ENCODE data around the gene SORCS2.

Gene SORCS2

GRCh38 chr4:7217474-7218321 is 25.4 kb downstream of the SORCS2 start:
- peak in 1 of 2 donors; percentile 26 for DNase-seq (ENCODE audit: low read depth in 2 of 2)

GRCh38 chr4:7218686-7219085 is 26.3 kb downstream of the SORCS2 start:
- no peak for DNase-seq (ENCODE audit: low read depth in 2 of 2)
- TF ChIP-seq CTCF (IDR thresholded peaks at IDR 0.05; ENCODE audit: low read depth, low read length), result no peak
- no peak overlapping the region for H3K4me3 ChIP-seq (replicated peaks in 1 of 2; ENCODE audit: low read depth in 2 of 2, low read length in 2 of 2)

More at GRCh38 chr4:7217474-7218321, 25.4 kb downstream of the SORCS2 start:
- H3K4me3 ChIP-seq (replicated peaks in 1 of 2; ENCODE audit: low read depth in 2 of 2, low read length in 2 of 2), result no peak overlapping the region
- TF ChIP-seq CTCF (IDR thresholded peaks at IDR 0.05; ENCODE audit: low read depth, low read length), result no peak

GRCh38 chr4:7222521-7222920 is 30.2 kb downstream of the SORCS2 start:
- no peak for DNase-seq (ENCODE audit: low read depth in 2 of 2)
- no peak for TF ChIP-seq CTCF (IDR thresholded peaks at IDR 0.05; ENCODE audit: low read depth, low read length)
- H3K4me3 ChIP-seq (replicated peaks in 1 of 2; ENCODE audit: low read depth in 2 of 2, low read length in 2 of 2), result no peak overlapping the region

- no peak for DNase-seq (ENCODE audit: low read depth in 2 of 2)
- H3K4me3 ChIP-seq (replicated peaks in 1 of 2; ENCODE audit: low read depth in 2 of 2, low read length in 2 of 2), result no peak overlapping the region
- TF ChIP-seq CTCF (IDR thresholded peaks at IDR 0.05; ENCODE audit: low read depth, low read length), result no peak
Observed at GRCh38 chr4:7223541-7223940, 31.2 kb downstream of the SORCS2 start.

- no peak for TF ChIP-seq CTCF (IDR thresholded peaks at IDR 0.05; ENCODE audit: low read depth, low read length)
- DNase-seq (ENCODE audit: low read depth in 2 of 2), result no peak
Observed at GRCh38 chr4:7224001-7224400, 31.7 kb downstream of the SORCS2 start.

GRCh38 chr4:7224878-7225533 is 32.7 kb downstream of the SORCS2 start:
- no peak overlapping the region for H3K4me3 ChIP-seq (replicated peaks in 1 of 2; ENCODE audit: low read depth in 2 of 2, low read length in 2 of 2)
- no peak for TF ChIP-seq CTCF (IDR thresholded peaks at IDR 0.05; ENCODE audit: low read depth, low read length)
- no peak for DNase-seq (ENCODE audit: low read depth in 2 of 2)

More at GRCh38 chr4:7224001-7224400, 31.7 kb downstream of the SORCS2 start:
- H3K4me3 ChIP-seq (replicated peaks in 1 of 2; ENCODE audit: low read depth in 2 of 2, low read length in 2 of 2), result no peak overlapping the region
